GM19025 (cell line): ENCODE data around the gene PTGR2.
"Not testable (repeated sequence)": the region's sequence is repeated elsewhere in the genome, so short reads cannot be mapped to it uniquely, and the experiment has no call there.

Source experiments
- ATAC-seq: cut with Tn5 transposase; IDR thresholded peaks from one replicate; pipeline ENCODE4 v1.9.1; 2021; ENCODE audit warnings: mild to moderate bottlenecking, low read depth, moderate library complexity; ENCODE audit not compliant: unreplicated experiment

PTGR2 gene

GRCh38 chr14:73851567-73852382 lies at the start of gene PTGR2:
PTGR2 (plus strand) TSS chr14:73851831; CDS start chr14:73858863, 7,032 bp downstream.
- ATAC-seq, result peak; percentile 87

- no peak for ATAC-seq
Observed at GRCh38 chr14:73802431-73803188, 49.0 kb upstream of the PTGR2 start.

- ATAC-seq, result no peak
Observed at GRCh38 chr14:73804636-73805035, 47.0 kb upstream of the PTGR2 start.

- no peak for ATAC-seq
Observed at GRCh38 chr14:73807457-73807856, 44.2 kb upstream of the PTGR2 start.

- no peak for ATAC-seq
Observed at GRCh38 chr14:73809391-73809790, 42.2 kb upstream of the PTGR2 start.

- no peak for ATAC-seq
Observed at GRCh38 chr14:73810478-73811163, 41.0 kb upstream of the PTGR2 start.

- no peak for ATAC-seq
Observed at GRCh38 chr14:73811164-73811503, 40.5 kb upstream of the PTGR2 start.

- ATAC-seq, result no peak
Observed at GRCh38 chr14:73814153-73814552, 37.5 kb upstream of the PTGR2 start.

- no peak for ATAC-seq
Observed at GRCh38 chr14:73815849-73816248, 35.8 kb upstream of the PTGR2 start.

- ATAC-seq, result no peak
Observed at GRCh38 chr14:73816393-73816816, 35.2 kb upstream of the PTGR2 start.

GRCh38 chr14:73817020-73817655 lies 34.5 kb upstream of the PTGR2 start:
- no peak for ATAC-seq

GRCh38 chr14:73818821-73819220 lies 32.8 kb upstream of the PTGR2 start:
- ATAC-seq, result no peak

GRCh38 chr14:73820631-73821030 lies 31.0 kb upstream of the PTGR2 start:
- ATAC-seq, result no peak

GRCh38 chr14:73823339-73823885 lies 28.2 kb upstream of the PTGR2 start:
- no peak for ATAC-seq

- ATAC-seq, result no peak
Observed at GRCh38 chr14:73824127-73824526, 27.5 kb upstream of the PTGR2 start.

GRCh38 chr14:73824536-73824935 lies 27.1 kb upstream of the PTGR2 start:
- no peak for ATAC-seq

- peak; percentile 47 for ATAC-seq
Observed at GRCh38 chr14:73825551-73826188, 26.0 kb upstream of the PTGR2 start.

GRCh38 chr14:73827190-73827589 lies 24.4 kb upstream of the PTGR2 start:
- ATAC-seq, result not testable (repeated sequence)

- ATAC-seq, result no peak
Observed at GRCh38 chr14:73829071-73829470, 22.6 kb upstream of the PTGR2 start.
